Fibroblast of skin of left biceps (primary cell): ENCODE measurements around the gene DENND4C.
"Not testable (repeated sequence)": the region's sequence is repeated elsewhere in the genome, so short reads cannot be mapped to it uniquely, and the experiment has no call there.

Experiments used
- DNase-seq, 2 experiments: peaks; one replicate each; pipeline ENCODE4 v3.0.0-alpha.2; 2013; ENCODE audit warnings: low read depth in 2 of 2

The DENND4C gene

DNA sequence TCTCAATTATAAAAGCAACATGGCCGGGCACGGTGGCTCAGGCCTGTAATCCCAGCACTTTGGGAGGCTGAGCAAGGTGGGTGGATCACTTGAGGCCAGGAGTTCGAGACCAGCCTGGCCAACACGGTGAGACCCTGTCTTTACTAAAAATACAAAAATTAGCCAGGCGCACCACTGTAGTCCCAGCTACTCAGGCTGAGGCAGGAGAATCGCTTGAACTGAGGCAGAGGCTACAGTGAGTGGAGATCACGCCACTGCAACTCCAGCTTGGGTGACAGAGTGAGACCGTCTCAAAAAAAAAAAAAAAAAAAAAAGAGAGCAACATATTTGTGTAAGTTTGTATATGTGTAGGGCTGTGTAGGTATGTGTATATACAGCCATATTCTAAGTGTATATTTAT lies 142.1 kb downstream of the DENND4C start:
- no peak for DNase-seq

DNA sequence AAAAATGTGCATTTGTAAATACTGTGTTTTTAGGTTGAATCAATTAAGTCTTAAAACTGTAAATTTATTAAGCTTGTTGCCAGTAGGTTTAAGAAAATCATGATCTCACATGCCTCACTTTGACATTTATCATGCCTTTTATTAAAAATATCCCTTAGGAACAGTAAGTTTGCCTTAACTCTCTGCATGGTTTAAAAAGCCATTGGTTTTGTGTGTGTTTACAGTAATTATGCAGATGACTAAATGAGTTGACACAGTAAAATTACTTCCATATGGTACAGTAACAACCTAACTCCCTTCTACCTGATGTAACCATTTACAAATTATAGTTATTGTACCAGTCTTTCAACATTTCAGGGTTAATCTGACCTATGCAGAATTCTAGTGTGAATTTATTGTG lies 143.0 kb downstream of the DENND4C start:
- DNase-seq = no peak

DNA sequence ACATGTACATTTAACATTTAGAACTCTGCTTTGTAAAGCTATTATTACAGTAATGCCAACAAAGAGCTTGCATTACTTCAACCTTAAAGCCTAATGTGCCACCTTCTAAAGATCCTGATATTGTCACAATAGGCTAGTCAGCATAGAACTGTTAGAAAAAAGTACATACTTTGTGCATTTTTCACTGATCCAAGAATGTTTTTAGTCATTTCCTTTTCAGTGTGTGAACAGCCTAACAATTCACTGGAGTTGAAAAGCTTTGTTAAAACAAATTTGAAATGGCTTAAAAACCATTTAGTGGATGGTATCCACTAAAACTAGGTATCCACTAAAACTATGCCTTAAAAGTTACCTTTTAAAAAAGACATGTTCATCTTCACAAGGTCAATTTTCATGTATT lies 145.0 kb downstream of the DENND4C start:
- DNase-seq = peak in 1 of 2 experiments; percentile 6

DNA sequence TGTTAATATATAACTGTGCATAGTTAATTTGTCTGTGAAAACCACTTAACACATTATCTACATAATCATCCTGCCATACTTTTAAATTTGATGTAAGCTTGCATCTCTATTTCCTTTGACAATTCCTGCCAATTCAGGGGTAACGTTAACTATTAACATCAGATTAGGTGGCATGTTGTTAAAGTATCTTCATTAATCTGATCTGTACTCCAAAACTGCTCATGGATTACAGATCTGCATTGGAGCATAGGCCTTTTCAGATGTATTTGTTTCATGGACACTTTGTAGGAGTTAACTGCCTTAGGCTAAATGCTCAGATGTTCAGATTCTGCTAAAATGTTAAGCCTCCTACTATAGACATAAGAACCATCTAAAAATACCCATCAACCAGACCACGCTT lies 146.4 kb downstream of the DENND4C start:
- no peak for DNase-seq

DNA sequence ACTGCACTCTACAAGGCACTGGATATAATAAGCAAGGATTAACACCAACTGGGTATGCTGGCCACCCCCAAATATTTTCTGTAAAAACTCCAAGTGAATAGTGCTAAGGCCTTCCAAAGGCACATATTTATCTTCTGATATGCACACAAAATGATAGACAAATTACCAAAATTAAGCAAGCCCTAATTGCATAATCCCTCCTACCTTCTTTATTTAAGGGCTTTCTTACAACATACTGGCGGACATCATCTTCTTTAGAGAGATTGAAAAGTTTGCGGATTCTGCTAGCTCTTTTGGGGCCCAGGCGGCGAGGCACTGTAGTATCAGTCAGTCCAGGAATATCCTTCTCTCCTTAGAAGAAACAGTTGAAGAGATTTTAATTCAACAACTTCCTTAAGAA lies 147.7 kb downstream of the DENND4C start:
- DNase-seq = no peak

DNA sequence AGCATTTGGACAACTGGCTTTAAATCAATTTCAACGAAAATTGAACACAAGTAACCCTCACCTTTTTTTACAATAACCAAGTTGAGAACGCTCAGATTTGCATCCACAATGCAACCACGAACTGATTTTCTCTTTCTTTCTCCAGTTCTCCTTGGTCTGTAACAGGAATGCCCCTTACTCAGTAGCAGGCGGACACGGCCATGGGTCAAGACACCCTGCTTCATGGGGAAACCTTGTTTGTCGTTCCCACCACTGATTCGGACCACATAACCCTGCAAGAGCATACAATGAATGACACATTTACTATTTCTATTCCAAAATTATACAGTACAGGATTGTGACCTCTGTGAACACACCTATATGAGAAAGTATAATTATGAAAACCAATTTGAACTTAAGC lies 148.2 kb downstream of the DENND4C start:
- DNase-seq = no peak

DNA sequence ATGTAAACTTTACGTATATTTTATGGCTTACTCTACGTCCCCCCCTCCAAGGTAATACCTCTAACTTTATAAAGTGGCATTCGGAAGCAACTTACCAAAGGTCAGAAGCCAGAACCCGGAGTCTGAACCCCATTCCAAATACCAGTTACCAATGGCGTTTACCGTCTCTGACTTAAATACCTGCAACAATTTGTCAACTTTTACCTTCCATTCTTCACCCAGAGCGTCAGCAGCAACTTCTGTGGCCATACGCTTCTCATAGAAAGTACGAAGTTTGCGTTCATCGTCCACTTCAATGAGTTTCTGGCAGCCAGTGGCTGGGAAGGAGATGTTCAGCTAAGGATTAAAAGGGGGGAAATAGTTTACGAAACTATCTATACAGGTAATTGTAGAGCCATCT lies 148.8 kb downstream of the DENND4C start:
- no peak for DNase-seq

DNA sequence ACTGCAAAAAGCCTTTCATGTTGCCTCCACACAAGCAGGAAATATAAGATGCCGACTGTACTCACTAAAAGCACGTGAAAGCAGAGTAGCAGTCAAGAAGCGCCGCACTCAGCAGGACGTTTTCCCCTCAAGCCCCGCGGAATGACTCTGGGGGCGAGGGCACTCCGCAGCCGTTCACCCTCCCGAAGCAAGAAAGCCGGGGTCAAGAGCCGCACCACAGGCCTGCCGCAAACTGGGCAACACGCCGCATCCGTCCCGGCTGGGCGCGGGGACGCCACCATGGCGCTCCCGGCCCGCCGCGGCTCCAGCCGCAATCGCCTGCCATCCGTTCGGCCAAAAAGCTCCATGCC lies 149.2 kb downstream of the DENND4C start:
- no peak for DNase-seq

DNA sequence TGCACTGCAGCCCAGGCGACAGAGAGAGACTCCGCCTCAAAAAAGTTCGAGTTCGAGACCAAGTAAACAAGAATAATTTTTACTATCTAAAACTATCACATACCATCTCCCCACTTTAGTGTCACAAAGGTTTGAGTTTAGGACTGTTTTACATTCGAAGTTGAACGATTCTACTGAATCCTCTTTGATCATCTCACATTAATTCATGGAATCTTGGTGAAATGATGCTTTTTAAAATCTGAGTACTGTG lies 150.3 kb downstream of the DENND4C start:
- no peak for DNase-seq

DNA sequence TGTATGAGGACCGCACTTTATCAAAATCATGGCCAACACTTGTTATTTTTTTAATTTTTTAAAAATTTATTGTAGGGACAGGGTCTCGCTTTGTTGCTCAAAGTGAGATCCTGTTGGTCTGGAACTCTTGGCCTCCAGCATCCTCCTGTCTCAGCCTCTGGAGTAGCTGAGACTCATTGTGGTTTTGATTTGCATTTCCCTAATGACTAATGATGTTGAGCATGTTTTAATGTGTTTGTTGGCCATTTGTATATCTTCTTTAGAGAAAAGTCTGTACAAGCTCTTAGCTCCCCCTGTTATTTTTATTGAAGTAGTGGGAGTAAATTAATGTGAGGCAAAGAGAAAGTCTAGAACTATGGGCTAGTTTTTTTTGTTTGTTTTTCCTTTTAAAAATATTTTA lies 151.2 kb downstream of the DENND4C start:
- DNase-seq = no peak

DNA sequence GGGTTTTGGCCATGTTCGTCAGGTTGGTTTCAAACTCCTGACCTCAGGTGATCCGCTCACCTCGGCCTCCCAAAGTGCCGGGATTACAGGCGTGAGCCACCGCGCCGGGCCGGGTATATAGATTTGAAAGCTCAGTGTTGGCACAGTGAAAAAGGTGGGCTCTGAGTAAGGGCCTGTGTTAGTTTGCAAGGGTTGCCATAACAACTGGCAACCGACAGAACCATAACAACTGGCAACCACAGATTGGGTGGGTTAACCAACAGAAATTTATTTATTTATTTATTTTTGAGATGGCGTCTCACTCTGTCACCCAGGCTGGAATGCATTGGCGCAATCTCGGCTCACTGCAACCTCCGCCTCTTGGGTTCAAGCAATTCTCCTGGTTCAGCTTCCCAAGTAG lies 154.7 kb downstream of the DENND4C start:
- not testable (repeated sequence) for DNase-seq

DNA sequence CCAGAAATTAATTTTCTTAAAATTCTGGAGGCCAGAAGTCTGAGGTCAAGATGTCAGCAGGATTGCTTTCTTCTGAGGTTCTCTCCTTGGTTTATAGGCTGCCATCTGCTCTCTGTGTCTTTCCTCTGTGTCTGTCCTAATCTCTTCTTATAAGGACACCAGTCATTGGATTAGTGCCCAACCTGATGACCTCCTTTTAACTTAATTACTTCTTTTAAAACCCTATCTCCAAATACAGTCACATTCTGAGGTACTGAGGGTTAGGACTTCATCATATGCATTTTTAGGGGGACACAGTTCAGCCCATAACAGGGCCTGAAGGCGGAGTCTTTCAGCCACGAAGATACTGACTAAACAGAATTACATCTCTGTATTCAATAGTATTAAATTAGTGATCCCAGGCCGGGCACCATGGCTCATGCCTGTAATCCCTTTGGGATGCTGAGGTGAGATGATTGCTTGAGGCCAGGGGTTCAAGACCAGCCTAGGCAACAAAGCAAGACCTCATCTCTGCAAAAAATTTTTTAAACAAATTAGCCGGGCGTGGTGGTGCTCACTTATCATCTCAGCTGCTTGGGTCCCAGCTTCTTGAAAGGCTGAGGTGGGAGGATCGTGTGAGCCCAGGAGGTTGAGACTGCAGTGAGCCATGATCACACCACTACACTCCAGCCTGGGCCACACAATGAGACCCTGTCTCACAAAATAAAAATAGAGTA lies 155.5 kb downstream of the DENND4C start:
- no peak for DNase-seq

DNA sequence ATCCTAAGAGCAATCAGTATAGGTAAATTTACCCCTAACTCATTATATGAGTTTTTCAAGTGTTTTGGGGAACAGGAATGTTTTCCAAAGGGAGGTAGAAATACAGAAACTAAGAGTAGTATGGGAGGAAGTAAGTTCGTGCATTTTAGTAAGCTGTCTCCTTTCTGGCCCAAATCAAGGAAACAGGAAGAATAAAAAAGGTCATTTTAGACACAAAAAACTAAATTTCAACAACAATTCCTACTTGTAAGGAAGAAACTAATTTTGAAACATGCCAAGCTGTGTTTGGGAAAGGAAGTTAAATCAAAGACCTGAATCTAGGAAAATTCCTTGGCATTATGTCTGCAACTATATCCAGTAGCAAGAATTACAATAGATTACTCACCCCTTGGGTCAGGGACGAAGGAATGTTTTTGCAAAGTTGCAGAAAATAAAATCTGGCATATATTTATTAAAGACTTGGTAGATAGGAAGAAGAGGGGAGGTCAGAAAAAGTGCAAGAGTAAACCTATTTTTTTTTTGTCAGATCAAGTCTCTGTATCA lies 156.1 kb downstream of the DENND4C start:
- no peak for DNase-seq

DNA sequence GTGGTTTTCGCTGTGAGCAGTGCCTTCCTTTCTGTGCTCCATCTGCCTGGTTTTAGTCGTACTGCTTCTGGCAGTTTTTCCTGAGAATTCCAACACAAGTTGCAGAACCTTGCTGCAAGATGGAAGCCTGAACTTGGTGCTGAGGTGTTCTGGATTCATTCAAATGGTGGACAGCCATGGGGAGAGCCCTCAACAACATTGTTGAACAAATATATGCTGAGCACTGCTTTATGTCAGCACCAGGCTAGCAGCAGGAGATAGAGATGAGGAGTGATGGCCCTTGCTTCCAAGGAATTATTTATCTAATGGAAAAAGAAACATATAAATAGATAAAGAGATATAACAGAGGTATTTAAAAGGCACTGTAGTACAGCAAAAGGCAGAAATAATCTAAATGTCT lies 156.8 kb downstream of the DENND4C start:
- no peak for DNase-seq

DNA sequence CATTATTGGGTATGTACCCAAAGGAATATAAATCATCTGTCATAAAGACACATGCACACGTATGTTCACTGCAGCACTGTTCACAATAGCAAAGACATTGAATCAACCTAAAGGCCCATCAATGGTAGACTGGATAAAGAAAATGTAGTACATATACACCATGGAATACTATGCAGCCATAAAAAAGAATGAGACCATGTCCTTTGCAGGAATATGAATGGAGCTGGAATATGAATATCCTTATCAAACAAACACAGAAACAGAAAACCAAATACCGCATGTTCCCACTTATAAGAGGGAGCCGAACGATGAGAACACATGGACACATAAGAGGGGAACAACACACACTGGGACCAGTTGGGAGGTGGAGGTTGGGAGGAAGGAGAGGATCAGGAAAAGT lies 159.0 kb downstream of the DENND4C start:
- DNase-seq = not testable (repeated sequence)

DNA sequence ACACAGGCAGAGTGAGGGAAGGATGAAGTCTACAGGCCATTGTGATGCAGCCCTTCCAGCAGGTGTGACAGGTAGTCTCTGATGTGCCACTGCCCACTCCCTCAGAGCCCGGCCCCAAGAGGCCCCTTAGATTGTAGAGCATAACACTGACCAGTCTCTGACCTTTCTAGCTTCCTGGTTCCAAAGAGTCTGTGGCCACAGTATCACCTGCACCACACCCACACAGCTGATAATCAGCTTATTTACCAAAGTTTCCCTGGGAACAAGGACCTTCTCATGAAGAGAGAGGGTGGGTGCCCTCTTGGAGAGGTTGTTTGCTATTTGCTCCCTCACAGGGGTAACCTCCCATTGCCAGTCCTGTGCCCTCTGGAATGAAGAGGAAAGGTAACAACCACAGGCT lies 167.4 kb downstream of the DENND4C start:
- no peak for DNase-seq

DNA sequence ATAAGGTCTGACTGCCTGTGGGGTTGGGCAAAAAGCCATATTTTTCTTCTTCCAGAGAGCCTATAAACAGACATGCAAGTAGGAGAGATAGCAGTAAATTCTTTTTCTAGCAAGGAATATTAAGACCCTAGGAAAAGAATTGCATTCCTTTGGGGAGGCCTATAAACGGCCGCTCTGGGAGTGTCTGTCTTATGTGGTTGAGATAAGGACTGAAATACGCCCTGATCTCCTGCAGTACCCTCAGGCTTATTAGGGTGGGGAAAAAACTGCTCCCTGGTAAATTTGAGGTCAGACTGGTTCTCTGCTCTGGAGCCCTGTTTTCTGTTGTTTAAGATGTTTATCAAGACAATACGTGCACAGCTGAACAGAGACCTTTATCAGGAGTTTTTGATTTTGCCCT lies 172.7 kb downstream of the DENND4C start:
- DNase-seq = not testable (repeated sequence)

DNA sequence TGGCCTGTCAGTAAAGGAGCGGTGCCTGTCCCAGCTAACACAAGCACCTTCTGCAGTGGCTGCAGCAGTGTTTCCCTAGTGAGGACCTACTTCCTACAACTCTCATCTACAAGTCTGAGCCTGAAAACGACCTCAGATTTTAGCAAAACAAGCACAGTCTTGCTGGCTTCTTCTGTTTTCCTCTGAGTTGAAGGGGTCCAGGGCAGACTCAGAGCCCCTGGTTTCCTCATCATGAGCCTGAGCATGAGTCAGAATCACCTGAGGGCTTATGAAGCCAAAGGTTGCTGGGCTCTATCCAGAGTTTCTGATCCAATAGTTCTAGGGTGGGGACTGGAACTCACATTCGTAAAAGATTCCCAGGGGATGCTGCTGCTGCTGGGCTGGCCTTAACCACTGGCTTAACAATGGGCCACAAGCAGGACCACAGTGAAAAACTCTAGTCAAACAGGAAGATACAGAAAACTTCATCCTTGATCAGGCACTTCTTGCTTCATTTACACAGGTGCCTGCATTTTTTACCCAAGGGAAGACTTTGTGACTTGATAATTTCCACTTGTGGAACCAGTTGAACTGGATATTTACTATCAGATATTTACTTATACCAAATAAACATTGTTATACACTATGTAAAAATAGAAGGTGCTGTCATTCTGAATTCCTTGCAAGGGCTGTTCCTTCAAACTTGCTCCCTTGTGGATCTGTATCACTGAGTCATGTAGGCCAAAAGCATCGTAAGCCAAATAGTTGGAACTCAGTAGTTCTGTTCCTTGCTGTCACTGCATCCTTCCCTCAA lies 174.0 kb downstream of the DENND4C start:
- no peak for DNase-seq

DNA sequence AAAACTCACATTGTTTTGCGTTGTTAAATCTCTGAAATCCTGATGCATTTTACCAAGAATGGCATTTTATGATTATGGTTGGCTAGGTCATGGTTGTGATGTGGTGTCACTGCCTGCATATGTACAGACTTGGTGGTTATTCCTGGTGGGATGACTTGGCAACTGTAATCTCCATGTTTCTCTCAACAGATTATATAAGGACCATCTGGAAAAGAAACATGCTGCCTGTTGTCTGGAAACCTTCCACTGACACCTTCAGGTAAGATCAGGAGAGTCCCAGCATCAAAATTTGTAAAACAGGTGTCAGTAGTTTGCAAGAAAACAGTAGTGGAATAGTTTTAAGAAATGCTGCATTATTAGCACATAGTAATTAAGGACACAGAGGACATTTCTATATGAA lies 175.3 kb downstream of the DENND4C start:
- DNase-seq = no peak

DNA sequence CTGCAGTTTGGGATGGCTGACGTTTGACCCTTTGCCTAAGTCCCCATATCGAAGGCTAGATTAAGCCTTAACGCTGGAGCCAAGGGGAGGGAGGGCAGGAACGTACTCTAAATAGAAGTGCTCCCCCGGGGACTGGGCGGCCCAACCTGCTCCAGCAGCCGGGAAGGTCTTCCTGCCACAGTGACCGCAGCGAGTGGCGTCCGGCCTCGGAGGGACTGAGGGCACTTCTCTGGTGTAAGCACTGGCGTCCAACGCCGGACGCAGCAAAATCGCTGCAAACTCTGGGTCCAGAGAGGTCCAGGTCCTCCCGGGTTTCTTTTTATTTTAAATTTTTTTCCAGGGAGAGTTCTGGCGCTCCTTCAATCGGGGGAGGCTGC lies 177.8 kb downstream of the DENND4C start:
- DNase-seq = no peak

DNA sequence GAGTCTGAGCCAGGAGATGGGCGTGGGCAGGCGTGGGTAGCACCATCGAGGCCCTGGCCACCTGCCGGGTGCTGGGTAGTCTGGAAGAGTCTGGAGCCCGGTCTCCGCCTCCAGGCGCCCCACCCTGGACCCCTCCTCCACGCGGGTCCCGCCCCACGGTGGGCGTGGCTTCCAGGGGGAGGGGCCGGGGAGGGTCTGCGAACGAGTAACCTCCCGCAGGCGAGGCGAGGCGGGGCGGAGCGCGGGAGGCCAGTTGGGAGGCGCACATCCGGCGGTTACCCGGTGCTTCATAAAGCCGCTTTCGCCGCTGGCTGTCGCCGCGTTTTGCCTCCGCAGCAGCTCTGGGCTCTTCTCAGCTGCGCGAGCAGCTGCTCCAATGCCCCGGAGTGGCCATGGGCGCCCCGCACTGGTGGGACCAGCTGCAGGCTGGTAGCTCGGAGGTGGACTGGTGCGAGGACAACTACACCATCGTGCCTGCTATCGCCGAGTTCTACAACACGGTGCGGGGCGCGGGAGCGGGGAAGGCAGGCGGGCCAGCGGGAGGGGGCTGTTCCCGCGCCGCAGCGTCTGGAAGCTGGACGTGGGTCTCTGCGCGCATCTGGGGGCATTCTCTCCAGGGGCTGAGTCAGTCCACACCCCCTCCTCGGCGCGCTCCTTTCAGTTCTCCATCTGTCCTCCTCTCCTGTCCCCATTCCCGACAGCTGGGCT lies 178.4 kb downstream of the DENND4C start, which contains the start of gene ACER2:
TSS of gene ACER2 (plus strand) at position 317 of the 708 bp plus-strand sequence. CDS start at position 393, 76 bp downstream.
- DNase-seq = peak; percentile 55 to 62

DNA sequence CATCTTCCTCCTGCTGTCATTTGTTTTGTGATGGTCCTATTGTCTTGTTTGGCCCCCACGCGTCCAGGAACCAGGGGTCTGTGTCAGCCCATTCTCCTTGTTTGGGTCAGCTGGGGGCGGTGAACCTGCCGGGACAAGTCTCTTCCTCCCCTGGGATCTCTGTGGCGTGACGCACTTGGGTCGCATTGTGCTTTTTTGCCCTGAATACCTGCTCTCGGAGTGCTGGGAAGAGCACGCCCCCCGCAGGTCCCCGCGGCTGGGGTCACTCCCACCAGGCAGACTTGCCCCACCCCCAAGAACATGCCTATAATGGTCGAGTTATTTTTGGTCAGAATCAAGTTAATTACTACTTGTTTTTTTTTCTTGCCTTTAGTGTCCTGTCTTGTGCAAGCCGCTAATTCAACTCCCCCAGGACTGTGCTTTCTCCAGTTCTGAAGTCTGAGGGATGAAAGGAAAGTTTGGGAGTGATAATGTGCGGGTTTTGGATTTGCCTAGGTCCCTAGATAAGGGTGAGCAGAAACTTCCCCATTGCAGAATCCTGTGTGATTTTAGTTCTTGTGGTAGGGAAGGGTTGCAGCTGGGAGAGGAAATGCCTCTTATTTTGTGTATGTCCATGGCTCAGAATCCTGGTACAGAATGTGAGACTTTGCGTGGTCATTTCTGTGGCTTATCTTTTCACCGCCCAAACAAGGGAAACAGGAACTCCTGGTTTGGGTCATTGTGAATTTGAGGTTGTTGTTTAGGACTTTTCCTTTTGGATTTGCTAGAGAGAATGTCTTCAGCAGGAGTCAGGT lies 179.1 kb downstream of the DENND4C start:
- no peak for DNase-seq
